ENCODE data around the gene ACTL10. TPM values are rescaled to one million over a fixed set of nuclear protein-coding genes. Genes with fewer than 3 reads are reported as not detected.

The ACTL10 gene
- total and polyA plus RNA-seq, 2 donors from 2014 or later: 1.7 to 3.0 TPM

GRCh38 chr20:33663161-33664084 lies 3.3 kb upstream of the ACTL10 start:
- FAIRE-seq (no peak), DNase-seq (peak; percentile 74 to 96 (median 86))
- H3K4me3 ChIP-seq (ENCODE audit: low read length in 3 of 3): peak overlapping the region; percentile 68 to 75 (median 70)
- peak; percentile 9 for TF ChIP-seq CTCF (IDR thresholded peaks at IDR 0.05; ENCODE audit: borderline replicate concordance, extremely low read depth, insufficient read depth)
- H3K4me1 ChIP-seq (ENCODE audit: control insufficient read depth in 2 of 3, insufficient read depth in 2 of 3, low read depth in 1 of 3, low read length in 3 of 3): peaks cover 0 to 22% (median 13%) of the 10 kb centered on the region in 3 donors
- H3K36me3 ChIP-seq (ENCODE audit: control insufficient read depth in 2 of 3, insufficient read depth in 3 of 3, low read length in 3 of 3): no peaks in the 10 kb centered on the region
- intact Hi-C loops (cut with DNase I): no loop called here
- no peaks in the 10 kb centered on the region for H3K9me3 ChIP-seq (ENCODE audit: control insufficient read depth in 2 of 3, insufficient read depth in 1 of 3, low read length in 3 of 3)
- no peaks in the 10 kb centered on the region for H3K27me3 ChIP-seq (ENCODE audit: control insufficient read depth, insufficient read depth, low read length)
- H3K27ac ChIP-seq (ENCODE audit: low read depth in 2 of 2, low read length in 2 of 2): peak overlapping the region; percentile 59 to 91
- H3K9ac ChIP-seq (ENCODE audit: low read length in 3 of 3): peak overlapping the region; percentile 26 to 82 (median 30)

DNA sequence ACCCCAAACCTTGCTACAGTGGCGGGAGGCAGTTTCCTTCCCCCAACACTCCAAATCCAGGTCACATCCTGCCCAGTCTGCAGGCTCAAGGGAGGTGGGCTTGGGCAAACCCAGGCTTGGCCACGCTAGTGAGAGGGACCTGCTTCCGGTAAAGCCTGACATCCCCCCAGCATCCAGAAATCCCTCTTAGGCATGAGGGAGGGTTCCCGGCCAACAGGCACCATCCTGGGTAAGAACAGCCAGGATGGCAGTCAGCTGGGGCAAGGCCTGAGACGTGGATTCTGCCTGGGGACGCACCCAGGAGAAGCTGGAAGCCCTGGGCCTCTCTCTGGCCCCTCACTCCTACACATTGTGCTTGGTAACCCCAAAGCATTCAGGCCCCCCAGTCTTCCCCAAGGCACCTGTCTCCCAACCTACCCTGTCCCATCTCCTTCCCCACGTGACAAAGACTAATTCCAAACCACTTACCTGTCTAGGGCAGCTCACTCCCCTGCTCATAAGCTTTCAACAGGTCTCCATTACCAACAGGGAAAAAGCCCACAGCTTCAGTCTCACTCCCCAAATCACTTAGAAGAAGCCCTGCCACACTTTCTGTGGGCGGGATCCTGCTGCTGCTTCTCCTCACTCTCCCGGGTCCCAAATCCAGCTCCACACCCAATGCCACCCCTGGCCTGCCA lies 2.5 kb upstream of the ACTL10 start:
- Histone ChIP-seq H3K9ac (ENCODE audit: low read length in 3 of 3) (peak overlapping the region; percentile 26 to 82 (median 30)), H3K27ac (ENCODE audit: low read depth in 2 of 2, low read length in 2 of 2) (peak overlapping the region; percentile 59 to 91), H3K4me1 (ENCODE audit: control insufficient read depth in 2 of 3, insufficient read depth in 2 of 3, low read depth in 1 of 3, low read length in 3 of 3) (peaks cover 0 to 22% (median 14%) of the 10 kb centered on the region in 3 donors), H3K9me3 (ENCODE audit: control insufficient read depth in 2 of 3, insufficient read depth in 1 of 3, low read length in 3 of 3) (no peaks in the 10 kb centered on the region), H3K27me3 (ENCODE audit: control insufficient read depth, insufficient read depth, low read length) (no peaks in the 10 kb centered on the region), H3K4me3 (ENCODE audit: low read length in 3 of 3) (peak overlapping the region; percentile 68 to 75 (median 70)), H3K36me3 (ENCODE audit: control insufficient read depth in 2 of 3, insufficient read depth in 3 of 3, low read length in 3 of 3) (peaks cover 0 to 5% (median 0%) of the 10 kb centered on the region in 3 donors)
- FAIRE-seq (no peak), DNase-seq (peak in 2 of 5 donors; percentile 36 to 54)
- TF ChIP-seq CTCF (IDR thresholded peaks at IDR 0.05; ENCODE audit: borderline replicate concordance, extremely low read depth, insufficient read depth): no peak
- intact Hi-C loops (cut with DNase I): no loop called here

GRCh38 chr20:33664762-33665144 lies 2.0 kb upstream of the ACTL10 start:
- Histone ChIP-seq H3K9ac (ENCODE audit: low read length in 3 of 3) (no peak overlapping the region), H3K4me1 (ENCODE audit: control insufficient read depth in 2 of 3, insufficient read depth in 2 of 3, low read depth in 1 of 3, low read length in 3 of 3) (peaks cover 0 to 22% (median 14%) of the 10 kb centered on the region in 3 donors), H3K27ac (ENCODE audit: low read depth in 2 of 2, low read length in 2 of 2) (no peak overlapping the region), H3K4me3 (ENCODE audit: low read length in 3 of 3) (no peak overlapping the region), H3K27me3 (ENCODE audit: control insufficient read depth, insufficient read depth, low read length) (no peaks in the 10 kb centered on the region), H3K9me3 (ENCODE audit: control insufficient read depth in 2 of 3, insufficient read depth in 1 of 3, low read length in 3 of 3) (no peaks in the 10 kb centered on the region), H3K36me3 (ENCODE audit: control insufficient read depth in 2 of 3, insufficient read depth in 3 of 3, low read length in 3 of 3) (peaks cover 0 to 5% (median 0%) of the 10 kb centered on the region in 3 donors)
- no peak for TF ChIP-seq CTCF (IDR thresholded peaks at IDR 0.05; ENCODE audit: borderline replicate concordance, extremely low read depth, insufficient read depth)
- intact Hi-C loops (cut with DNase I): no loop called here
- DNase-seq (peak in 1 of 5 donors; percentile 69), FAIRE-seq (no peak)

Data from kidney (tissue), 14 donors.